H1 (cell line): ENCODE data around the gene CST11. TPM values are rescaled to one million over a fixed set of nuclear protein-coding genes. Genes with fewer than 3 reads are reported as not detected.

Source experiments
- CTCF ChIA-PET: fragments of 300-600 bp; sonication (Branson Sonifier 250); formaldehyde crosslinking; loops from one replicate; lab custom pipeline; 2021; ENCODE audit not compliant: partially characterized antibody; lab: Charles Lee
- POLR2A ChIA-PET: fragments of 300-600 bp; sonication (Branson Sonifier 250); formaldehyde crosslinking; loops from one replicate; lab custom pipeline; 2021; ENCODE audit warnings: inconsistent platforms; ENCODE audit not compliant: partially characterized antibody; lab: Charles Lee
- DNase-seq, 2 experiments: peaks; one replicate each; pipeline versions ENCODE4 v3.0.0 to v3.0.0-alpha.2; 2010 to 2022; ENCODE audit warnings: low spot score in 2 of 2, low read depth in 1 of 2, mixed read lengths in 1 of 2
- FAIRE-seq: peaks from 2 replicates; lab custom pipeline; 2011; peaks lifted over from hg19 to GRCh38; lab: Jason Lieb, UNC
- H2AFZ ChIP-seq: 2 replicates; pipeline ENCODE4 v1.8.1; 2012; ENCODE audit warnings: low read length, inconsistent platforms
- H2AK5ac ChIP-seq: 2 replicates; pipeline ENCODE4 v1.6.1; 2013; ENCODE audit warnings: low read depth, low read length
- H2BK120ac ChIP-seq: replicated peaks from 2 replicates; pipeline ENCODE3; 2013; ENCODE audit warnings: low read depth, low read length, inconsistent platforms
- H2BK12ac ChIP-seq: 2 replicates; pipeline ENCODE4 v1.6.1; 2013; ENCODE audit warnings: low read depth, low read length
- H2BK15ac ChIP-seq: 2 replicates; pipeline ENCODE4 v1.6.1; 2013; ENCODE audit warnings: low read length
- H2BK20ac ChIP-seq: 2 replicates; pipeline ENCODE4 v1.6.1; 2013; ENCODE audit warnings: low read length
- H2BK5ac ChIP-seq: 2 replicates; pipeline ENCODE4 v1.6.1; 2013; ENCODE audit warnings: low read depth, low read length
- H3K14ac ChIP-seq: 2 replicates; pipeline ENCODE4 v1.6.1; 2013; ENCODE audit warnings: inconsistent platforms; ENCODE audit not compliant: insufficient read length
- H3K18ac ChIP-seq: 2 replicates; pipeline ENCODE4 v1.6.1; 2013; ENCODE audit warnings: low read length; ENCODE audit errors: extremely low read depth
- H3K23ac ChIP-seq: 2 replicates; pipeline ENCODE4 v1.6.1; 2013; ENCODE audit warnings: inconsistent platforms; ENCODE audit not compliant: insufficient read length
- H3K23me2 ChIP-seq: 2 replicates; pipeline ENCODE4 v1.6.1; 2013; ENCODE audit warnings: low read depth, low read length
- H3K27ac ChIP-seq: 2 replicates; pipeline ENCODE4 v1.6.1; 2011; ENCODE audit warnings: low read depth, low read length, inconsistent platforms
- H3K27me3 ChIP-seq, 4 experiments: replicated peaks in 1 of 4; 1 replicate in 1 of 4; 2 replicates in 3 of 4; pipeline versions ENCODE4 v1.6.1 to v1.8.1; 2011 to 2013; ENCODE audit warnings: low read length in 3 of 4, mild to moderate bottlenecking in 3 of 4, inconsistent platforms in 2 of 4, mixed read lengths in 2 of 4, moderate library complexity in 1 of 4; ENCODE audit not compliant: control insufficient read depth in 3 of 4, insufficient read depth in 3 of 4; ENCODE audit errors: extremely low read depth in 1 of 4
- H3K36me3 ChIP-seq, 4 experiments: 2 replicates each; pipeline versions ENCODE4 v1.6.1 to v1.8.1; 2011 to 2013; ENCODE audit warnings: mild to moderate bottlenecking in 4 of 4, low read length in 3 of 4, moderate library complexity in 2 of 4, control low read depth in 1 of 4, inconsistent platforms in 1 of 4; ENCODE audit not compliant: insufficient read depth in 4 of 4, control insufficient read depth in 2 of 4
- H3K4ac ChIP-seq: replicated peaks from 2 replicates; pipeline ENCODE3; 2013; ENCODE audit warnings: low read length, low read depth, mixed read lengths, inconsistent platforms; ENCODE audit not compliant: insufficient read length
- H3K4me1 ChIP-seq, 4 experiments: replicated peaks in 1 of 4; 1 replicate in 1 of 4; 2 replicates in 3 of 4; pipeline versions ENCODE4 v1.6.1 to v1.8.1; 2011 to 2013; ENCODE audit warnings: low read length in 3 of 4, inconsistent platforms in 2 of 4, mixed read lengths in 1 of 4; ENCODE audit not compliant: insufficient read depth in 4 of 4, control insufficient read depth in 3 of 4
- H3K4me2 ChIP-seq, 2 experiments: 2 replicates each; pipeline versions ENCODE4 v1.6.1 to v1.8.1; 2011 to 2013; ENCODE audit warnings: low read depth in 2 of 2, low read length in 2 of 2, control low read depth in 1 of 2, inconsistent platforms in 1 of 2, mild to moderate bottlenecking in 1 of 2; ENCODE audit not compliant: insufficient read depth in 1 of 2
- H3K4me3 ChIP-seq, 4 experiments: fragments of 200-600, 300-600 bp in 1 of 4; sonication (generic), shearing (Covaris generic), sonication (Bioruptor Twin) in 1 of 4; 2 replicates each; pipeline versions ENCODE4 v1.5.1 to v1.8.1; 2011 to 2016; ENCODE audit warnings: low read length in 4 of 4, low read depth in 3 of 4, control low read depth in 2 of 4, inconsistent platforms in 2 of 4, mild to moderate bottlenecking in 2 of 4, mixed read lengths in 1 of 4, moderate library complexity in 1 of 4; ENCODE audit not compliant: insufficient read depth in 2 of 4; ENCODE audit errors: extremely low read depth in 1 of 4
- H3K56ac ChIP-seq: replicated peaks from 2 replicates; pipeline ENCODE3; 2013; ENCODE audit warnings: low read depth, mild to moderate bottlenecking, mixed read lengths, low read length, inconsistent platforms; ENCODE audit not compliant: insufficient read length
- H3K79me1 ChIP-seq: 2 replicates; pipeline ENCODE4 v1.6.1; 2013; ENCODE audit warnings: low read depth, low read length, control low read depth
- H3K79me2 ChIP-seq, 2 experiments: 2 replicates each; pipeline versions ENCODE4 v1.6.1 to v1.8.1; 2012 to 2013; ENCODE audit warnings: low read length in 2 of 2, mild to moderate bottlenecking in 2 of 2, inconsistent platforms in 1 of 2; ENCODE audit not compliant: insufficient read depth in 2 of 2, control insufficient read depth in 1 of 2
- H3K9ac ChIP-seq, 4 experiments: replicated peaks in 1 of 4; 1 replicate in 1 of 4; 2 replicates in 3 of 4; pipeline versions ENCODE4 v1.6.1 to v1.8.1; 2011 to 2013; ENCODE audit warnings: low read depth in 3 of 4, low read length in 3 of 4, control low read depth in 2 of 4, mild to moderate bottlenecking in 2 of 4, moderate library complexity in 2 of 4, inconsistent platforms in 1 of 4; ENCODE audit errors: extremely low read depth in 1 of 4
- H3K9me3 ChIP-seq, 2 experiments: 2 replicates each; pipeline versions ENCODE4 v1.6.1 to v1.8.1; 2012 to 2013; ENCODE audit warnings: mild to moderate bottlenecking in 2 of 2, moderate library complexity in 2 of 2, control low read depth in 1 of 2, inconsistent platforms in 1 of 2, low read depth in 1 of 2, low read length in 1 of 2, mixed read lengths in 1 of 2; ENCODE audit not compliant: insufficient read depth in 2 of 2
- H4K20me1 ChIP-seq, 2 experiments: replicated peaks in 1 of 2; 2 replicates each; pipeline versions ENCODE3 to v1.8.1; 2011 to 2013; ENCODE audit warnings: inconsistent platforms in 2 of 2, low read length in 2 of 2, mild to moderate bottlenecking in 1 of 2; ENCODE audit not compliant: insufficient read depth in 2 of 2, control insufficient read depth in 1 of 2
- H4K5ac ChIP-seq: 2 replicates; pipeline ENCODE4 v1.6.1; 2013; ENCODE audit warnings: low read length, low read depth, mixed read lengths, inconsistent platforms; ENCODE audit not compliant: insufficient read length
- H4K8ac ChIP-seq: 2 replicates; pipeline ENCODE4 v1.8.0; 2013; ENCODE audit warnings: mild to moderate bottlenecking, moderate library complexity, low read length, inconsistent platforms; ENCODE audit not compliant: insufficient read depth; ENCODE audit errors: extremely low read depth
- H4K91ac ChIP-seq: replicated peaks from 2 replicates; pipeline ENCODE3; 2013; ENCODE audit warnings: low read length, mixed read lengths, inconsistent platforms; ENCODE audit not compliant: insufficient read length
- CBX5 ChIP-seq: fragments of 300-800, 300-1000 bp; sonication (generic); IDR thresholded peaks from 2 replicates; pipeline ENCODE4 v1.7.1; 2016; ENCODE audit warnings: antibody characterized with exemption, low read length, low read depth
- CTBP2 ChIP-seq: IDR thresholded peaks from 2 replicates; pipeline ENCODE4 v1.7.0; 2011; ENCODE audit warnings: borderline replicate concordance, mild to moderate bottlenecking, moderate library complexity, mixed read lengths, low read length; ENCODE audit not compliant: insufficient read depth, insufficient read length
- PHF8 ChIP-seq: fragments of 200-600 bp; sonication (generic); conservative IDR thresholded peaks from 2 replicates; pipeline ENCODE4 v1.7.1; 2012; ENCODE audit warnings: low read depth, mild to moderate bottlenecking, inconsistent platforms, low read length, moderate library complexity
- POLR2A ChIP-seq, 2 experiments: IDR thresholded peaks; 1 replicate in 1 of 2; 2 replicates in 1 of 2; pipeline ENCODE4 v1.6.1; 2011; ENCODE audit warnings: low read depth in 2 of 2, low read length in 2 of 2, mild to moderate bottlenecking in 2 of 2; ENCODE audit errors: control extremely low read depth in 1 of 2
- RFX5 ChIP-seq: IDR thresholded peaks from 2 replicates; pipeline ENCODE4 v1.6.1; 2011; ENCODE audit warnings: low read depth, low read length, improper control_type of control experiment, borderline replicate concordance
- SP2 ChIP-seq: IDR thresholded peaks from 2 replicates; pipeline ENCODE4 v1.6.1; 2012; ENCODE audit warnings: mild to moderate bottlenecking, low read length, inconsistent platforms
- WGBS, 2 experiments: shearing (Covaris generic) in 1 of 2; methylation state at CpG; one replicate each; pipeline versions ENCODE4 v1.1.6 to v1.1.7; 2013 to 2015; ENCODE audit warnings: low lambda C conversion rate in 2 of 2, mixed read lengths in 2 of 2, inconsistent platforms in 1 of 2, low coverage in 1 of 2, missing lambda C conversion rate in 1 of 2; ENCODE audit not compliant: insufficient replicate concordance in 2 of 2, insufficient coverage in 1 of 2, insufficient read length in 1 of 2; ENCODE audit errors: extremely low coverage in 1 of 2, missing lambda C conversion rate in 1 of 2; 5-methylcytosine and 5-hydroxymethylcytosine counted together
- polyA plus RNA-seq, 7 experiments: library from polyadenylated mRNA; depleted of rRNA in 3 of 7; stranded (reverse) in 5 of 7; unstranded in 2 of 7; fragments of >200 nt in 5 of 7; fragments of 200-250 nt in 2 of 7; gene quantifications; 1 replicate in 5 of 7; 2 replicates in 1 of 7; 4 replicates in 1 of 7; pipeline versions ENCODE4 v1.2.1 to v1.2.3, GENCODE V29; 2011 to 2013; ENCODE audit warnings: missing spikeins in 2 of 7, mixed read lengths in 2 of 7
- total RNA-seq: library from RNA; stranded (reverse); fragmentation: NEBNext Ultra II Directional; extraction: Animal tissue kit (Norgen Biotek cat#: 25700); gene quantifications from 2 replicates; pipeline ENCODE4 v1.2.1, GENCODE V29; 2021

CST11 gene
- total and polyA plus RNA-seq, 2 of the 8 experiments (the other 6 are each of a cell fraction or from before 2014, with no cell fraction given): 2.0 TPM; not detected in 1

- Histone ChIP-seq H3K4ac (no peak overlapping the region), H3K27ac (no peak overlapping the region), H3K36me3 (peaks cover 0 to 5% (median 1%) of the 10 kb centered on the region in 4 experiments; a peak in 1 of 8 replicates), H2BK120ac (no peak overlapping the region), H3K56ac (no peak overlapping the region), H4K8ac (no peak overlapping the region), H3K23me2 (no peaks in the 10 kb centered on the region), H4K20me1 (peaks cover 2 to 11% of the 10 kb centered on the region in 2 experiments), H3K4me1 (peaks cover 0 to 5% (median 0%) of the 10 kb centered on the region in 4 experiments; a peak in 1 of 7 replicates), H4K5ac (no peak overlapping the region), H2BK15ac (no peak overlapping the region), H2AFZ (no peak overlapping the region), H4K91ac (no peak overlapping the region), H3K4me2 (no peak overlapping the region), H3K4me3 (no peak overlapping the region), H3K9ac (no peak overlapping the region), H2BK20ac (no peak overlapping the region), H3K18ac (no peak overlapping the region), H2BK12ac (no peak overlapping the region), H3K79me2 (peaks cover 3 to 70% of the 10 kb centered on the region in 2 experiments), H3K14ac (no peak overlapping the region), H3K23ac (no peak overlapping the region), H3K27me3 (no peaks in the 10 kb centered on the region), H2BK5ac (no peak overlapping the region), H3K79me1 (peaks cover 7% of the 10 kb centered on the region), H2AK5ac (no peak overlapping the region), H3K9me3 (no peaks in the 10 kb centered on the region)
- DNase-seq (no peak), FAIRE-seq (no peak)
- TF ChIP-seq SP2 (no peak), PHF8 (no peak), RFX5 (no peak), CBX5 (no peak), CTBP2 (no peak), POLR2A (IDR thresholded peaks at IDR 0.05; ENCODE audit: control extremely low read depth in 1 of 2, low read depth in 2 of 2, low read length in 2 of 2) (no peak)
- ChIA-PET POLR2A (no interaction called here), CTCF (interaction anchor here (1.1 to 2.2 kb wide), 2 partner anchors 9 to 42 kb away, joined by 3 to 5 read pairs; no protein-coding TSS in a partner anchor)
- WGBS, 2 experiments: 89% methylated on average over 3 of the region's 3 CpGs; no CpG with 5 or more reads in 1 of the 2 experiments
Observed at GRCh38 chr20:23404196-23404595, 48.5 kb downstream of the CST11 start.
